ENCODE data around the gene PCDHGA1.

The PCDHGA1 gene

DNA sequence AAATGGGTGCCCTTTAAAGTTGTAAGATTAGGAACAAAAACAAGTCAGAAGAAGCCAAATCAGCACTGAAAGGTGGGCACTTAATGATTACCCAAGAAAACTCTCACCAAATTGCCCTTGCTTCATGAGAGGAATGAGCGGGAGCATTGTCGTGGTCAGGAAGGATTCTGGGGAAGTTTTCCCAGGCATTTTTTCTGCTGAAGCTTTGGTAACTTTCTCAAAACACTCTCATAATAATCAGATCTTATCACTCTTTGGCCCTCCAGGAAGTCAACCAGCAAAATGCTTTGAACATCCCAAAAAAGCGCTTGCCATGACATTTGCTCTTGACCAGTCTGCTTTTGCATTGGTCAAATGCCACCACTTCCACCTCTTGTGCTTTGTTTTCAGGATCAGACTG lies 135.0 kb downstream of the PCDHGA1 start:
- no peak for DNase-seq

DNA sequence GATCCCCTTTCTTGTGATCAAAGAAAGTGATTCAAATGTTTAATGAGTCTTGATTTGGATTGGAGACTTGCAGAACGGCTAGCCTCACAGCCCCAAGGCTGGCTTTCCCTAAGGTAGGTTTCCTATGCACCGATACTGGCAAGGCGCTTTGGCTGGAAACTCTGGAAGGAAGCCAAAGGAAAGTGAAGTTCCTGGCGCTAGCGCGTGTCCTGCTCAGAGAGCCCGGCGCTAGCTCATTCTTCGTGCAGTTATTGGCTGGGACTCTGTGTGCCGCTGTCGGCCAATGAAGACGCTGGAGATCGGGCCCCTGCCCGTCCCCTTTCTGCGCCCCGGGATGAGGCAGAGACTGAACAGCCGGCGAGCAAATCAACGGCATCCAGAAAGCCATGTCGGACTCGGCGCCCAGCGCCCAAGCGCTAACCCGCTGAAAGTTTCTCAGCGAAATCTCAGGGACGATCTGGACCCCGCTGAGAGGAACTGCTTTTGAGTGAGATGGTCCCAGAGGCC lies 145.4 kb downstream of the PCDHGA1 start, which contains the start of gene PCDHGC3:
Gene PCDHGC3, plus strand, starts transcription at position 342 of the 507 bp plus-strand sequence. Its CDS starts 151 bp downstream, at position 493.
- peak in 2 of 6 experiments; percentile 9 to 24 for DNase-seq

DNA sequence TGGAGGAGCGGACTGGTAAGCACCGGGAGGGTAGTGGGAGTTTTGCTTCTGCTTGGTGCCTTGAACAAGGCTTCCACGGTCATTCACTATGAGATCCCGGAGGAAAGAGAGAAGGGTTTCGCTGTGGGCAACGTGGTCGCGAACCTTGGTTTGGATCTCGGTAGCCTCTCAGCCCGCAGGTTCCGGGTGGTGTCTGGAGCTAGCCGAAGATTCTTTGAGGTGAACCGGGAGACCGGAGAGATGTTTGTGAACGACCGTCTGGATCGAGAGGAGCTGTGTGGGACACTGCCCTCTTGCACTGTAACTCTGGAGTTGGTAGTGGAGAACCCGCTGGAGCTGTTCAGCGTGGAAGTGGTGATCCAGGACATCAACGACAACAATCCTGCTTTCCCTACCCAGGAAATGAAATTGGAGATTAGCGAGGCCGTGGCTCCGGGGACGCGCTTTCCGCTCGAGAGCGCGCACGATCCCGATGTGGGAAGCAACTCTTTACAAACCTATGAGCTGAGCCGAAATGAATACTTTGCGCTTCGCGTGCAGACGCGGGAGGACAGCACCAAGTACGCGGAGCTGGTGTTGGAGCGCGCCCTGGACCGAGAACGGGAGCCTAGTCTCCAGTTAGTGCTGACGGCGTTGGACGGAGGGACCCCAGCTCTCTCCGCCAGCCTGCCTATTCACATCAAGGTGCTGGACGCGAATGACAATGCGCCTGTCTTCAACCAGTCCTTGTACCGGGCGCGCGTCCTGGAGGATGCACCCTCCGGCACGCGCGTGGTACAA lies 146.0 kb downstream of the PCDHGA1 start:
- DNase-seq, result no peak

DNA sequence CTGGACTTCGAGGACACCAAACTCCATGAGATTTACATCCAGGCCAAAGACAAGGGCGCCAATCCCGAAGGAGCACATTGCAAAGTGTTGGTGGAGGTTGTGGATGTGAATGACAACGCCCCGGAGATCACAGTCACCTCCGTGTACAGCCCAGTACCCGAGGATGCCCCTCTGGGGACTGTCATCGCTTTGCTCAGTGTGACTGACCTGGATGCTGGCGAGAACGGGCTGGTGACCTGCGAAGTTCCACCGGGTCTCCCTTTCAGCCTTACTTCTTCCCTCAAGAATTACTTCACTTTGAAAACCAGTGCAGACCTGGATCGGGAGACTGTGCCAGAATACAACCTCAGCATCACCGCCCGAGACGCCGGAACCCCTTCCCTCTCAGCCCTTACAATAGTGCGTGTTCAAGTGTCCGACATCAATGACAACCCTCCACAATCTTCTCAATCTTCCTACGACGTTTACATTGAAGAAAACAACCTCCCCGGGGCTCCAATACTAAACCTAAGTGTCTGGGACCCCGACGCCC lies 146.8 kb downstream of the PCDHGA1 start:
- no peak for DNase-seq

DNA sequence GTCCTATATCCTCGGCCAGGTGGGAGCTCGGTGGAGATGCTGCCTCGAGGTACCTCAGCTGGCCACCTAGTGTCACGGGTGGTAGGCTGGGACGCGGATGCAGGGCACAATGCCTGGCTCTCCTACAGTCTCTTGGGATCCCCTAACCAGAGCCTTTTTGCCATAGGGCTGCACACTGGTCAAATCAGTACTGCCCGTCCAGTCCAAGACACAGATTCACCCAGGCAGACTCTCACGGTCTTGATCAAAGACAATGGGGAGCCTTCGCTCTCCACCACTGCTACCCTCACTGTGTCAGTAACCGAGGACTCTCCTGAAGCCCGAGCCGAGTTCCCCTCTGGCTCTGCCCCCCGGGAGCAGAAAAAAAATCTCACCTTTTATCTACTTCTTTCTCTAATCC lies 147.5 kb downstream of the PCDHGA1 start:
- no peak for DNase-seq

DNA sequence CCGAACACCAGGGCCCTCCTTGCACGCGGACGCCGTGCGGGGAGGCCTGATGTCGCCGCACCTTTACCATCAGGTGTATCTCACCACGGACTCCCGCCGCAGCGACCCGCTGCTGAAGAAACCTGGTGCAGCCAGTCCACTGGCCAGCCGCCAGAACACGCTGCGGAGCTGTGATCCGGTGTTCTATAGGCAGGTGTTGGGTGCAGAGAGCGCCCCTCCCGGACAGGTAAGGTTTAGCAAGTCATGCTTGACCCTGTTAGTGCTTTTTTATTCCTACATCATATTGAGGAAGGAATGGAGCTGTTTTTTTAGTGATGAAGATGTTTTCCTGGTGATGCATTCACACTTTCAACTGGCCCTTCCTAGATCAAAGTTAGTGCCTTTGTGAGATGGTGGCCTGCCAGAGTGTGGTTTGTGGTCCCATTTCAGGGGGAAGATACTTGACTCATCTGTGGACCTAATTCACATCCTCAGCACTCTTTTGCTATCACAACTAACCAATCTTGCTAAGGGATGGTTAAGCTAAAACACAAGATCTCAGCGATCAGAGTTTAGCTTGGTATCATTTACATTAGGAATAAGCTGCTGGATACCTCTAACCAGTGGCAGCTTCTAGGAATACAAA lies 148.1 kb downstream of the PCDHGA1 start:
- DNase-seq, result no peak

DNA sequence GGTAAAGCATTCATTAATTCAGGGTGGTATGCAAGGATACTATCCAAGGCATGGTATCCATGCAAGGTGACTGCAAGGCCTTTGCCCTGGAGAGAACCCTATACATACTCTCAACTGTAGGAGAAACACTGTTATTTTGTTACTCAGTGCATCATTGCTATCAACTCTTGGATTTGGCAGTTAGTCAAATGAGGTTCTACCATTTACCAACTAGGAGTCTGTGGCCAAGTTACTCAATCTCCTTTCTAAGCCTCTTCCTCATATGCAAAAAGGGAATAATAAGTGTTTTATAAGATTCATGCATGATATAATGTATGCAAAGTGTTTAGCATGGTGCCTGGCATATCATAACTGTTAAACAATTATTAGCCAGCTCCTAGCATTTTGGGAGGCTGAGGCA lies 149.5 kb downstream of the PCDHGA1 start:
- DNase-seq, result no peak

DNA sequence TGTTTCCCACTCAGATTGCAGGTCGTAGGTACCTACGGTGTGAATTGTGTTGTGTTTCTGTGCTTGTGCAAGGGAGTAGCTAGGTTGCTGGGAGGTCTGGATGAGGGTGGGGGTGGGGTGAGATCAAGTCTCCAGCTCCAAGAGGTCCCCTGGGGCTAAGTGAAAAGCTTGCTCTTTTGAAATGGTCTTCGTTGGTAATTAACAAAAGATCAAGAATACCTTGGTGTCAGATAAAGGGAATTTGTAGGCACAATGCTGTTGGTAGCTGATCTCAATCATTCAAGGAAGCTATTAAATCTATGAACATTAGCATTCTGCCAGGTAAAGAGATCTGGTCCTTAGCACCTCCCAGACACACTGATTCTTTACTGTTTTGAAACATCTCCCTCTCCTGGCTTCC lies 153.6 kb downstream of the PCDHGA1 start:
- no peak for DNase-seq

DNA sequence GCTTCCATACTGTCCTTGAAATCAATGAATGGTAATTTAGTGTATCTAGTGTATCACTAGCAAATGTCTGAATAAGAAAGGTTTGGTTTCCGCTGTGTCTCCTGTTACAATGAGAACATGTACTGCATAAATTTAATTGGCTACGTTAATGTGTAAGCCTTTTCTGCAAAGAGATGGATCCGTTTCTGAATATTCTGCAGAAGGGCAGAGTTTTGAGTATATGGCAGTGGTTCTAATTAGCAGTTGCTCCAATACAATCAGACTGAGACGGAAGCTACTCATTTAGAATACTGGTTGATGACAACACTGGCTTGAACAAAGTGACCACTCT lies 154.0 kb downstream of the PCDHGA1 start:
- no peak for DNase-seq

DNA sequence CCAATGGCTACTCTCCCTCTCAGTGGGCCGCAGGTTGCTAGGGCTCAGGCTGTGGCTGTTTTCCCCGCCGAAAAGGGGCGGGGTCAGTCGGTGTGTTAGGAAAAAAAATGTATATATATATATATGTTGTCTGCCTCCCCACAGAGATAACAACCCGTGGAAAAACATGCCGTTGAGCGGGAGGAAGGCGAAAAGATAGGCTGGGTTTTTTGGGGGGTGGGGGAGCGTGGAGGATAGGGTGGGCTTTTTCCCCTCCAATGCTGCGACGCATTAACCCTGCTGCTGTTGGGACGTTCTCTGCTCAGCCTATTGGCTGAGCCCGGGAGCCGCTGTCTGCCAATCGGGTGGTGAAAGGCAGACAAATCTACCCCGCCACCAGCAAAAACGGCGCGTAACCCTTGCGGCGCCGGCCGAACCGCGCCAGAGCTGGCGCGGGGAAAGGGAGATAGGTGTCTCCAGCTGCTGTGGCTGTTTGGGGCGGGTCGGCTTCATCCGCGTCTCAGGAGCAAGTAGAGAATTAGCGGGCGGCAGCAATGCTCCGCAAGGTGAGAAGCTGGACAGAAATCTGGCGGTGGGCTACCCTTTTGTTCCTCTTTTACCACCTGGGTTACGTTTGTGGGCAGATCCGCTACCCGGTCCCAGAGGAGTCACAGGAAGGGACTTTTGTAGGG lies 154.5 kb downstream of the PCDHGA1 start, which contains the start of gene PCDHGC4:
Gene PCDHGC4, plus strand, starts transcription at position 390 of the 671 bp plus-strand sequence. Its CDS starts 144 bp downstream, at position 534.
- DNase-seq, result no peak

DNA sequence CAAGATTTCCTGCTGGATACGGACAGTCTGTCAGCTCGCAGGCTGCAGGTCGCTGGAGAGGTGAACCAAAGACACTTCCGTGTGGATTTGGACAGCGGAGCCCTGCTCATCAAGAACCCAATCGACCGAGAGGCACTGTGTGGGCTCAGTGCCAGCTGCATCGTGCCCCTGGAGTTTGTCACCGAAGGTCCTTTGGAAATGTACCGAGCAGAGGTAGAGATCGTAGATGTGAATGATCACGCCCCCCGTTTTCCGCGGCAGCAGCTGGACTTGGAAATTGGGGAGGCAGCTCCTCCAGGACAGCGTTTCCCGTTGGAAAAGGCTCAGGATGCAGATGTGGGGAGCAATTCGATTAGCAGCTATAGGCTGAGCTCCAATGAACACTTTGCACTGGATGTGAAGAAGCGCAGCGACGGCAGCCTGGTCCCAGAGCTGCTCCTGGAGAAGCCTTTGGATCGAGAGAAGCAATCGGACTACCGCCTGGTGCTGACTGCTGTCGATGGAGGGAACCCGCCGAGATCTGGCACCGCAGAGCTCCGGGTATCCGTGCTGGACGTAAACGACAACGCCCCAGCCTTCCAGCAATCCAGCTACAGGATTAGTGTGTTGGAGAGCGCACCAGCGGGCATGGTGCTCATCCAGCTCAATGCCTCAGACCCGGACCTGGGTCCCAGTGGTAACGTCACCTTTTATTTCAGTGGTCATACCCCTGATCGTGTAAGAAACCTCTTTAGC lies 155.2 kb downstream of the PCDHGA1 start:
- DNase-seq, result no peak

DNA sequence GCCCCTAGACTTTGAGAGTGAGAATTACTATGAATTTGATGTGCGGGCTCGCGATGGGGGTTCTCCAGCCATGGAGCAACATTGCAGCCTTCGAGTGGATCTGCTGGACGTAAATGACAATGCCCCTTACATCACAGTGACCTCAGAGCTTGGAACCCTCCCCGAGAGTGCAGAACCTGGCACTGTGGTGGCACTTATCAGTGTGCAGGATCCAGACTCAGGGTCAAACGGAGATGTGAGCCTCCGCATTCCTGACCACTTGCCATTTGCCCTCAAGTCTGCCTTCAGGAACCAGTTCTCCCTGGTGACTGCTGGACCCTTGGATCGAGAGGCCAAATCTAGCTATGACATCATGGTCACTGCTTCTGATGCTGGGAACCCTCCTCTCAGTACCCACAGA lies 155.8 kb downstream of the PCDHGA1 start:
- DNase-seq, result no peak

DNA sequence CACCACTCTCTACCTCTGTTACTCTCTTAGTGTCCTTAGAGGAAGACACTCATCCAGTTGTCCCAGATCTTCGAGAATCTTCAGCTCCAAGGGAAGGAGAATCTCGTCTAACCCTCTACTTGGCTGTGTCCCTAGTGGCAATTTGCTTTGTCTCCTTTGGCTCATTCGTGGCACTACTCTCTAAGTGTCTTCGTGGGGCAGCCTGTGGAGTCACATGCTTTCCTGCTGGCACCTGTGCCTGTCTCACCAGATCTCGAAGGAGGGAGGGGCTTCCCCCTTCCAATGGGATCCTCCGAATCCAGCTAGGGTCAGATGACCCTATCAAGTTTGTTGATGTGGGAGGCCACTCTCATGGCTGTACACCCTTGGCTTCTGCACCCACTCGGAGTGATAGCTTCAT lies 156.8 kb downstream of the PCDHGA1 start:
- DNase-seq, result no peak

DNA sequence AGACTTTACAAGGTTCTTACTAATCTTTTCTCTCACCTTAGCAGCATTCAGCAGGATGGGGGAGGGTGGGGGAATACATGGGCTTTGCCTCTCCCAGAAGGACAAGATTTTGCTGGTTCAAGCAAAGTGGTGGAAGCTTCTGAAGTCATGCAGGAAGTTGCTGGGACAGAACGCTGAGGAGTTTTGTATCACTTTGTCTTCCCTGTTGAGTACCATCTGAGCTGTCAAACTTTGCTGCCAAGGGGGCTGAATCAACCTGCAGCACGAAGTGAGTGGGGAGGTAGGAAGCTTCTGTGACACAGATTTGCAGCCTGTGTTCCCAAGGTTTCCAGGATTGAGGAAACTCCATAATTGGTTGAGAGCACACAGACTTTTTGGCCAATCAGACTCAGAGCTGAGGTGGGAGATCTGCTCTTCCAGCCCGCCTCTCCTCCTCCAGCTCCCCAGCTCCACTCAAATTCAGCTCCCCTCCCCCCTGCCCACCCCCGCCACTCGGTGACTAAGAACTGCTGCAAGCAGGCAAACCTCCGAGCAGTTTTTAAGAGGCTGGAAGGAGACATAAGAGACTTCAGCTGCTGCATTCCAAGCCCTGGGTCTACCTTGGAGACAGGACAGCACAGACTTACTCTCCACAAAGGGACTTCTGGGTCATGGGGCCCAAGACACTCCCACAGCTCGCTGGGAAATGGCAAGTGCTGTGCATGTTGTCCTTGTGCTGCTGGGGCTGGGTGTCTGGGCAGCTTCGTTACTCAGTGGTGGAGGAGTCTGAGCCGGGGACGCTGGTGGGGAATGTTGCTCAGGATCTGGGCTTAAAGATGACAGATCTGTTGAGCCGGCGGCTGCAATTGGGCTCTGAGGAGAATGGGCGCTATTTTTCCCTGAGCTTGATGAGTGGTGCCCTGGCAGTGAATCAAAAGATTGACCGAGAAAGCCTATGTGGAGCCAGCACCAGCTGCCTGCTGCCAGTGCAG lies 158.6 kb downstream of the PCDHGA1 start, which contains the start of gene PCDHGC5:
Gene PCDHGC5, plus strand, starts transcription at position 491 of the 971 bp plus-strand sequence. Its CDS starts 160 bp downstream, at position 651.
- no peak for DNase-seq

DNA sequence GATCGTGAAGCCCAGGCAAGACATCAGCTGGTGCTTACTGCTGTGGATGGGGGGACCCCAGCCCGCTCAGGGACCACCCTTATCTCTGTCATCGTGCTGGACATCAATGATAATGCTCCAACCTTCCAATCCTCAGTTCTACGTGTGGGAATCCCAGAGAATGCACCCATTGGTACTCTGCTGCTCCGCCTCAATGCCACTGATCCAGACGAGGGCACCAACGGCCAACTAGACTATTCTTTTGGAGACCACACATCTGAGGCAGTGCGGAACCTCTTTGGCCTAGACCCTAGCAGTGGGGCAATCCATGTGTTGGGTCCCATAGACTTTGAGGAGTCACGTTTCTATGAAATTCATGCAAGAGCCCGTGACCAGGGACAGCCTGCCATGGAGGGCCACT lies 159.5 kb downstream of the PCDHGA1 start:
- DNase-seq, result no peak

DNA sequence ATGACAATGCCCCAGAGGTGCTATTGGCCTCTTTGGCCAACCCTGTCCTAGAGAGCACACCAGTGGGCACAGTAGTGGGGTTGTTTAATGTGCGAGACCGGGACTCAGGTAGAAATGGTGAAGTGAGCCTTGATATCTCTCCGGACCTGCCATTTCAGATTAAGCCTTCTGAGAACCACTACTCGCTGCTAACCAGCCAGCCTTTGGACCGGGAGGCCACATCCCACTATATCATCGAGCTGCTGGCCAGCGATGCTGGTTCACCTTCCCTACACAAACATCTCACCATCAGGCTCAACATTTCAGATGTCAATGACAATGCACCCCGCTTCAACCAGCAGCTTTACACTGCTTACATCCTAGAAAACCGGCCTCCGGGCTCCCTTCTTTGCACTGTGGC lies 160.0 kb downstream of the PCDHGA1 start:
- no peak for DNase-seq

DNA sequence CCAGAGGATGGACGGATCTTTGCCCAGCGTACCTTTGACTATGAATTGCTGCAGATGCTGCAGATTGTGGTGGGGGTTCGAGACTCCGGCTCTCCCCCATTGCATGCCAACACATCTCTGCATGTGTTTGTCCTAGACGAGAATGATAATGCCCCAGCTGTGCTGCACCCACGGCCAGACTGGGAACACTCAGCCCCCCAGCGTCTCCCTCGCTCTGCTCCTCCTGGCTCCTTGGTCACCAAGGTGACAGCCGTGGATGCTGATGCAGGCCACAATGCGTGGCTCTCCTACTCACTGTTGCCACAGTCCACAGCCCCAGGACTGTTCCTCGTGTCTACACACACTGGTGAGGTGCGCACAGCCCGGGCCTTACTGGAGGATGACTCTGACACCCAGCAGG lies 160.5 kb downstream of the PCDHGA1 start:
- no peak for DNase-seq

DNA sequence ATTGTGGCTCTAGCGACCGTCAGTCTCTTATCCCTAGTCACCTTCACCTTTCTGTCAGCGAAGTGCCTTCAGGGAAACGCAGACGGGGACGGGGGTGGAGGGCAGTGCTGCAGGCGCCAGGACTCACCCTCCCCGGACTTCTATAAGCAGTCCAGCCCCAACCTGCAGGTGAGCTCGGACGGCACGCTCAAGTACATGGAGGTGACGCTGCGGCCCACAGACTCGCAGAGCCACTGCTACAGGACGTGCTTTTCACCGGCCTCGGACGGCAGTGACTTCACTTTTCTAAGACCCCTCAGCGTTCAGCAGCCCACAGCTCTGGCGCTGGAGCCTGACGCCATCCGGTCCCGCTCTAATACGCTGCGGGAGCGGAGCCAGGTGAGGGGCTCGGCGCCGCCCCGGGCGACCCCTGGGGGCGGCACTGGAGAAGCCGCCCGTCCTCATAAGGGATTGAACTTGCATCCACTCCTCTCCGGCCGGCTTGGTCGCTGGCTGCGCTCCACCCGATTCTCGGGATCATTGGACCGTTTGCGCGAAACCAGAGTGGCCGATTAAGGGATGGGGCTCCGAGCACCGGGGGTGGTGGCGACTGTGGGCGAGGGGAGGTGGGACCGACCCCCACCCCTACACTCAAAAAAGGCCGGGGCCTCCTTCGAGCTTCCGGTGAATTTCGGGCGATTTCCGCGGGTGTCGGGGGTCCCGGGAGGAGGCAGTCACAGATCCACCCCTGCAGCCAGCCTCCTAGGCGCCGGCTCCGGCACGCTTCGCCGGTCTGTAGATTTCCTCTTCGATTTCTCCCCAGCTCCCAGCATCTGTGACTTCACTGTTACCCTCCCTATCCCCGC lies 161.2 kb downstream of the PCDHGA1 start:
- no peak for DNase-seq

DNA sequence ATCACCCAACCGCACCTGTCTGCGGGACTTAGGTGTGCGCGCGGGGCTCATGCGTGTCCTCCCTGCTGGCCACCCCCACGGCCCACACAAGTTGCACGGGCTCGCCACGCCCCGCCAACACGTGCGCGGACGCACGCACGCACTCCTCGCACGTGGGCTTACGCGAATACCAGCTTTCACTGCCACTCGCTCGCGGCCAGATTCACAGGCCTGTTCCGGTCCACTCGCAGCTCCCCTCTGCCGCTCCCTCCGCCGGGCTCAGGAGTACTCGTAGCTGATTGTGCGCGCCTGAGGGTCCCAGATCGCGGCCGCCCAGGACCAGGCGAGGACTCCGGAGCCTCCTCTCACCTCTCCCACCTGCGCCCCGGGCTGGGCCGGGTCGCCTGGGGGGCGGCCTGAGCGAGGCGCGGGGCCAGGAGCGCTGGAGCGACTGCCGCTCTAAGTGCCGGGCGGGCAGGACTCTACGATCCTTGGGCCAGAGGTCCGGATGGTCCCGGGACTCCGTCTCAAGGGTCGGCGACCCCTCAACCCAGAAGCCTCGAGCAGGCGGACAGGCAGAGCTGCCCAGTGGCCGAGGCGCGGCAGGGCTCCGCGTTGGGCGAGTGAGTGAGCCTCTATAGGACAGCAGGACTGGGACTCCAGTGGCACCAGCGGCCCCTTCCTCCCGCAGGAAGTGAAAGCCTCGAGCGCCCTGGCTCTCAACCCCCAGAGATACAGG lies 162.0 kb downstream of the PCDHGA1 start:
- DNase-seq, result peak in 1 of 6 experiments; percentile 19
